Thyroid gland (tissue), 4 donors: Measurements from ENCODE around the gene FHOD3. TPM values are rescaled to one million over a fixed set of nuclear protein-coding genes. Genes with fewer than 3 reads are reported as not detected.

Experiments
- DNase-seq, 2 donors: peaks; one replicate each; pipeline ENCODE4 v3.0.0-alpha.2; 2019
- H3K27ac ChIP-seq, 3 donors: fragments of 200-600 bp; sonication (generic); 1 replicate in 2 of 3; 2 replicates in 1 of 3; pipeline ENCODE4 v1.5.1; 2016 to 2019; ENCODE audit warnings: mild to moderate bottlenecking in 1 of 3, moderate library complexity in 1 of 3
- H3K27me3 ChIP-seq: fragments of 200-600 bp; sonication (generic); one replicate; pipeline ENCODE4 v1.5.1; 2019
- H3K36me3 ChIP-seq, 2 donors: fragments of 200-600 bp; sonication (generic); one replicate each; pipeline ENCODE4 v1.5.1; 2016 to 2019
- H3K4me1 ChIP-seq, 2 donors: fragments of 200-600 bp; sonication (generic); one replicate each; pipeline ENCODE4 v1.5.1; 2017 to 2019
- H3K4me3 ChIP-seq, 3 donors: fragments of 200-600 bp; sonication (generic); replicated peaks in 1 of 3; 1 replicate in 2 of 3; 2 replicates in 1 of 3; pipeline ENCODE4 v1.5.1; 2016; ENCODE audit warnings: mild to moderate bottlenecking in 1 of 3
- H3K9me3 ChIP-seq: fragments of 200-600 bp; sonication (generic); one replicate; pipeline ENCODE4 v1.5.1; 2017
- CTCF ChIP-seq, 6 experiments: fragments of 200-600 bp in 3 of 6; fragments of 450-650 bp in 3 of 6; sonication (generic) in 3 of 6; IDR thresholded peaks; one replicate each; pipeline ENCODE4 v1.5.1; 2016 to 2019; ENCODE audit warnings: antibody characterized with exemption in 6 of 6, mild to moderate bottlenecking in 2 of 6, inconsistent platforms in 1 of 6, moderate library complexity in 1 of 6
- POLR2A ChIP-seq, 2 donors: fragments of 450-650 bp; IDR thresholded peaks; one replicate each; pipeline ENCODE4 v1.6.1; 2017; ENCODE audit warnings: antibody characterized with exemption in 2 of 2, mild to moderate bottlenecking in 2 of 2, moderate library complexity in 1 of 2
- WGBS, 2 donors: methylation state at CpG; one replicate each; pipeline ENCODE4 v1.1.5; 2017; 5-methylcytosine and 5-hydroxymethylcytosine counted together
- intact Hi-C: fragments of 100-400 bp; cut with DNase I; formaldehyde crosslinking; loops from one replicate; pipeline ENCODE4 v1.15.1; 2023
- total RNA-seq, 4 donors: library from RNA; depleted of rRNA; stranded (reverse); fragments of >200 nt; gene quantifications; one replicate each; pipeline ENCODE4 v1.2.3, GENCODE V29; 2016

Gene FHOD3
- total RNA-seq, 4 donors from 2014 or later = 1.6 to 6.9 (median 4.8) TPM

GRCh38 chr18:36358141-36358540 is 60.6 kb downstream of the FHOD3 start:
- no peak overlapping the region for H3K27ac ChIP-seq
- no peaks in the 10 kb centered on the region for H3K36me3 ChIP-seq
- H3K4me3 ChIP-seq = no peak overlapping the region
- TF ChIP-seq CTCF (IDR thresholded peaks at IDR 0.05) = no peak
- no peak for TF ChIP-seq POLR2A (IDR thresholded peaks at IDR 0.05)
- WGBS, 2 donors = 95 to 100% methylated on average over 1 of the region's 1 CpG
- no peaks in the 10 kb centered on the region for H3K9me3 ChIP-seq
- no peak for DNase-seq
- no peaks in the 10 kb centered on the region for H3K27me3 ChIP-seq
- no peaks in the 10 kb centered on the region for H3K4me1 ChIP-seq
- intact Hi-C loops = no loop called here

- Histone ChIP-seq H3K4me1 (no peaks in the 10 kb centered on the region), H3K27me3 (no peaks in the 10 kb centered on the region), H3K4me3 (no peak overlapping the region), H3K27ac (no peak overlapping the region), H3K9me3 (no peaks in the 10 kb centered on the region), H3K36me3 (no peaks in the 10 kb centered on the region)
- no peak for DNase-seq
- TF ChIP-seq POLR2A (IDR thresholded peaks at IDR 0.05) = no peak
- no peak for TF ChIP-seq CTCF (IDR thresholded peaks at IDR 0.05)
- 100% methylated on average over 1 of the region's 1 CpG for WGBS, 2 donors
- intact Hi-C loops = no loop called here
Measured at GRCh38 chr18:36360256-36360909, 62.9 kb downstream of the FHOD3 start.

GRCh38 chr18:36364911-36365624 is 67.6 kb downstream of the FHOD3 start:
- no peaks in the 10 kb centered on the region for H3K9me3 ChIP-seq
- no peaks in the 10 kb centered on the region for H3K27me3 ChIP-seq
- H3K27ac ChIP-seq = no peak overlapping the region
- intact Hi-C loops = no loop called here
- H3K36me3 ChIP-seq = no peaks in the 10 kb centered on the region
- no peak overlapping the region for H3K4me3 ChIP-seq
- DNase-seq = no peak
- WGBS, 2 donors = 88% methylated on average over 2 of the region's 2 CpGs
- peaks cover 13 to 15% of the 10 kb centered on the region in 2 donors for H3K4me1 ChIP-seq
- TF ChIP-seq CTCF (IDR thresholded peaks at IDR 0.05) = no peak
- TF ChIP-seq POLR2A (IDR thresholded peaks at IDR 0.05) = no peak

- TF ChIP-seq POLR2A (IDR thresholded peaks at IDR 0.05) = no peak
- TF ChIP-seq CTCF (IDR thresholded peaks at IDR 0.05) = no peak
- 85 to 94% methylated on average over 7 of the region's 7 CpGs for WGBS, 2 donors
- H3K9me3 ChIP-seq = no peaks in the 10 kb centered on the region
- H3K36me3 ChIP-seq = no peaks in the 10 kb centered on the region
- H3K4me1 ChIP-seq = peaks cover 13 to 15% of the 10 kb centered on the region in 2 donors
- H3K4me3 ChIP-seq = no peak overlapping the region
- no peaks in the 10 kb centered on the region for H3K27me3 ChIP-seq
- no peak for DNase-seq
- intact Hi-C loops = no loop called here
- H3K27ac ChIP-seq = peak overlapping the region in 1 of 3 donors; percentile 58
Measured at GRCh38 chr18:36365836-36366775, 68.6 kb downstream of the FHOD3 start.
